Activated T-cell treated with anti-CD3 and anti-CD28 coated beads for 24 hours (primary cell): ENCODE measurements around the gene SCN11A.
"Not testable (repeated sequence)": the region's sequence is repeated elsewhere in the genome, so short reads cannot be mapped to it uniquely, and the experiment has no call there.

ENCODE experiments used
- DNase-seq: peaks from one replicate; pipeline ENCODE4 v3.0.0-alpha.2; 2020; ENCODE audit warnings: low read depth

SCN11A gene

DNA sequence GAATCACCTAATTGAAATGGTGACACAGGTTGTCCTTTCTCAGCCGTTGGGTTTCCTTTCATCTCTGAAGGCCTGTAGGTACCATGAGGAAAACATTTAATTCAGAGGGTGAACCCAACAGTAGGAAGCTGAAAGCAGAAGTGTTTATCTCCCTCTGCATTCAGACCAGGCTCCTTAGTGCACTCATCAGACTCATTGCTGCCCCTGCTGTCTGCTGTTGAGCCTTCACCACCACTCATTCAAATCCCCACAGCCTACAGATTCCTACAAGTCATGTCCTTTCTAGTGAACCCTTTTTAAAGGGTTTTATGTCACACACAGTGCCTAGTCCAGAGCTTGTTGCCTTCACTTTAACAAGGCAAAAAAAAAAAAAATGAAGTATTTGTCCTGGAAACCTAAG, 13.5 kb upstream of the SCN11A start:
- DNase-seq = no peak

- DNase-seq = no peak
Measured at GRCh38 chr3:39064646-39065045, 12.9 kb upstream of the SCN11A start.

DNA sequence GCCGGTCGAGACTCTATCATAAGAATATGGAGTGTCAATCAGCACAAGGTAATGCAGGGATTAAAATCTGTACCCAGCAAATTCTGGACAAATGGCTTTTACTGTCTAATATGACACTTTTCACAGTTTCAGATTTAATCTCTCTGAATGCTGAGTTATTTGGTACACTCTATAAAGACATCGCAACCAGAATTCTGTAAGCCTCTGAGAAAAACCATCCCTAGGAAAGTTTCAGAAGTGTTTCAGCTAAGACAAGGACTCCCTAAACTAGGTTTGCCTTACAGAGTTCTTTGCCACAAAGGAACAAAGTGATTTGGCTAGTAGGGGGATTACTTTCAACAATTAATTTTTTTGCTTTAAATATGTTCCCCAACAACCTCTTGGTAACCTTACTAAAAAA, 11.4 kb upstream of the SCN11A start:
- DNase-seq = no peak

DNA sequence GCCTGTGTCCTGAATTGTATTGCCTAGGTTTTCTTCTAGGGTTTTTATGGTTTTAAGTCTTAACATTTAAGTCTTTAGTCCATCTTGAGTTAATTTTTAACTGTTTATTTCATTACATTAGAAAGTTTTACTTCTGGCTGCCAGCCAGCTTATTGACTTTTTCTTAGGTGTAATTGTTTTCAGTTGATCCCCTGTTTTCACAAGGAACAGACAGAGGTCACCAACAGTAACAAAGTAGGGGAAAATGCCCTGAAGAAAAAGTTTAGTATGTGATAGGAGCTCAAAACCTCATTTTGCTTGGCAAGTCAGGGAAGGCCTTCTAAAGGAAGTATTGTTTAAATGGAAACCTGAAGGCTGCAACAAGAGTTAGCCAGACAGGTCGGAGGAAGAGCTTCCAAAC, 10.4 kb upstream of the SCN11A start:
- DNase-seq = no peak

DNA sequence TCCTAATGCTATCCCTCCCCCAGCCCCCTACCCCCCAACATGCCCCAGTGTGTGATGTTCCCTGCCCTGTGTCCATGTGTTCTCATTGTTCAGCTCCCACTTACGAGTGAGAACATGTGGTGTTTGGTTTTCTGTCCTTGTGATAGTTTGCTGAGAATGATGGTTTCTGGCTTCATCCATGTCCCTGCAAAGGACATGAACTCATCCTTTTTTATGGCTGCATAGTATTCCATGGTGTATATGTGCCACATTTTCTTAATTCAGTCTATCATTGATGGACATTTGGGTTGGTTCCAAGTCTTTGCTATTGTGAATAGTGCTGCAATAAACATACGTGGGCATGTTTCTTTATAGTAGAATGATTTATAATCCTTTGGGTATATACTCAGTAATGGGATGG, 9.5 kb upstream of the SCN11A start:
- DNase-seq = not testable (repeated sequence)

DNA sequence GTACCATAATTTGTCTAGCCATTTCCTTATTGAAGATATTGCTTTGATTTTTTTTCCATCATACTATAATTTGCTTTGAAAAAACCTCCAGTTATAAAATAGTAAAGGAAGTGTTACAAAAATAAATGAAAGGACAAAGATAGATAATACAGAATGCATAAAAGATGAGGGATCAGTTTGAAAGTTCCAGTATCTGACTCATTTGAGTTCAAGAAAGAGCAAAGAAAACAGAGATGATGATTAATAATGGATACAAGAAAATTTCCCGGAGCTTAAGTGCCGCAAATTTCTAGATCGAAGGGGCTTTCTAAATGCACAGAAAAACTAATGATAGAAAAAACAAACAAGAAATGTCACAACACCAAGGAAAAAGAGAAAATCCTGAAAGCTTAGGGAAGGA, 4.4 kb upstream of the SCN11A start:
- DNase-seq = no peak

- DNase-seq = no peak
Measured at GRCh38 chr3:39053696-39054095, 2.0 kb upstream of the SCN11A start.

GRCh38 chr3:39052583-39052982, 839 bp upstream of the SCN11A start:
- no peak for DNase-seq

DNA sequence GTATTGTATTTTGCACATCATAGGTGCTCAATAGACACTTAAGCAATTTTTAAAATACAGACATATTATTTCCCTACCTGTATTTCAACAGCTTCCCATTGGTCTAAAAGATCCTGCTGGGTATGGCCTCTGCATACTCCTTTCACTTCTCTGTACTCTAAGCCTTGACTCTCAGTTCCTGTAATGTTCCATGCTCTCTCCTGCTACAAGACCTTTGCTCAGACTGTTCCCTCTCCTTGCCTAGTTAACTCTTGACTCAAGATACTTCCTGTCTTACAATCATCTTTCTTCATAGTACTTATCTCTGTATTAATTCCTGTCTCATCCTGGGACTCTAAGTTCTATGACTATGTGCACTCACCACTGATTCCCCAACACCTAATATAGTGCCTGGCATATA, 1.7 kb downstream of the SCN11A start:
- no peak for DNase-seq

DNA sequence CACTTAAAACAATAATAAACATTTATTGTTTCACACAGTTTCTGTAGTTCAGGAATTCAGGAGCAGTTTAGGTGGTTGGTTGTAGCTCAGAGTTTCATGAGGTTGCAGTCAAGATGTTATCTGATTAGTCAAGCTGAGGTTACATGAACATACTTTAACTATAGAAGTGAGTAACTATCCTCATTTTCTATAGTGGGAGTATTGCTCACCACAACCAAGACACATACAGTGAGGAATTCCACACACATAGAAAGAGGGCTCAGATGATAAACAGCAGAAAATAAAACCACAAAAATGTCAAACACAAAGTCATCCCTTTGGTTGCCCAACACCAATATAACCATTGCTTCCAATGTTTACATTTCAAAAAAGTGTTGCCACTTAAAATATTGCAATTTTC, 13.6 kb downstream of the SCN11A start:
- DNase-seq = no peak

GRCh38 chr3:39029556-39029955, 22.2 kb downstream of the SCN11A start:
- DNase-seq = no peak

GRCh38 chr3:39028546-39028945, 23.2 kb downstream of the SCN11A start:
- no peak for DNase-seq

GRCh38 chr3:39025222-39025970, 26.3 kb downstream of the SCN11A start:
- no peak for DNase-seq

DNA sequence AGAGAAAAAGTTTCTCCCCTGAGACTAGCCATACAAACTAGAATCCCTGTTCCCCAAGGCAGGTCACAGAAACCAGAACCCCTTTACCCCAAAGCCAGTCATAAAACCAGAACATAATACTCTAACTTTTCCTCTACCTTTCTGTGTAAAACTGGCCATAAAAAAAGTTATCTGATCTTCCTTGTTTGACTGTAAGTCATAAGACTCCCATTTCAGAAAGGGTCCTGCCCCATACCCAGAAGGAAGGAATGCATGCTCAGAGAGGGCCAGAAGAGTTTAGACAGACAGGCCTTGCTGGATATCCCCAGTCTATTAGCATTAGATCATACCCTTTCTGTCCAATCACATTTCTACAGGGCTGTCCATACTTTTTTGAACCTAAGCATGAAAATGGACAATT, 27.2 kb downstream of the SCN11A start:
- no peak for DNase-seq

- no peak for DNase-seq
Measured at GRCh38 chr3:39022286-39022630, 29.5 kb downstream of the SCN11A start.

GRCh38 chr3:39021465-39022285, 30.1 kb downstream of the SCN11A start:
- no peak for DNase-seq

GRCh38 chr3:39021029-39021428, 30.7 kb downstream of the SCN11A start:
- no peak for DNase-seq

DNA sequence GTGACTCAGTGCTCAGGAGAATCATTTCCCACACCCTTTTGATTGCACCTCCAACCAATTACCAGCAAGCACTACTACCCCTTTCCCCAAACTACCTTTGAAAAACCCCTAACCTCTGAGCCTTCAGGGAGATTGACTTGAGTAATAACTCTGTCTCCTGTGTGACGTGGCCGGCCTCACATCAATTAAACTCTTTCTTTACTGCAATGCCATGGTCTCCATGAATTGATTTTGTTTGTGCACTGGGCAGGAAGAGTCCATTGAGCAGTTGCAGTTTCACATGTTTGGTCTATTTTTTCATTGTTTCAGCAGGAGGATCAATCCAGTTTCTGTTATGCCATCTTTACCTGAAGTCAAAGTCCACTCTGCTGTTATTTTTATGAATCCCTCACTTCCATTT, 32.4 kb downstream of the SCN11A start:
- DNase-seq = no peak

DNA sequence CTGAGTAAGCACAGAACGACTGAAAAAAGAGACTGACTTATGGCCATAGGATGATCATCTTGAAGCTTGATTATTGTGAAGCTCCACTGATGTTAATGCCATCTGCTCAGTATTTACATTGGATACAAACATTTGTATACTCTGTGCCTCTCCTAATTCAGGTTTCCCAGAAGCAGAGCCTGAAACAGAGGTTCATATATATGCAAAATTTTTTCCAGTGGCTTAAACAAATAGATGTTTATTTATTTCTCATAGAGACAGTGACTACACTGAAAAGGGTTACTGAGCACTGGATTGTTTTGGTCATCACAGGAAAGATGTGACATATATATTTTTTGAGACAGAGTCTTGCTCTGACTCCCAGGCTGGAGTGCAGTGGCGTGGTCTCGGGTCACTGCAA, 36.3 kb downstream of the SCN11A start:
- no peak for DNase-seq

GRCh38 chr3:39013921-39014509, 37.7 kb downstream of the SCN11A start:
- no peak for DNase-seq

DNA sequence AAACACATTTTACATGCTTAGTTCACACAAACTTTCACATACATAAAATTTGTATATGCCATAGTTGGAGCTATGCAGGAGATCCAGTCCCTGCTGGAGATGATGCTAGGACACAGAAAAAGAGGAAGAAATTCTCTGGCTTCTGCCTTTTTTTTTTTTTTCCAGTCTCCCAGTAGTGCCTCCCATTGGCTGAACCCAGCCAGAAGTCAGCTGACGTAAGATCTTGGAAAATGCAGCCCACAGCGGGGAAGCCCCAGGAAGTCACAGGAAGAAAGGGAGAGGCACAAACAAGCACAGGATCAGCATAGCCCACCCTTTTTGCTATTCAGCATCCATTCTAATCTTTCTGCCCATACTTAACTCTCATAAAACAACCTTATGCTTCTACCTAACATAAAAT, 38.5 kb downstream of the SCN11A start:
- DNase-seq = no peak

GRCh38 chr3:39011191-39011736, 40.5 kb downstream of the SCN11A start:
- DNase-seq = no peak

DNA sequence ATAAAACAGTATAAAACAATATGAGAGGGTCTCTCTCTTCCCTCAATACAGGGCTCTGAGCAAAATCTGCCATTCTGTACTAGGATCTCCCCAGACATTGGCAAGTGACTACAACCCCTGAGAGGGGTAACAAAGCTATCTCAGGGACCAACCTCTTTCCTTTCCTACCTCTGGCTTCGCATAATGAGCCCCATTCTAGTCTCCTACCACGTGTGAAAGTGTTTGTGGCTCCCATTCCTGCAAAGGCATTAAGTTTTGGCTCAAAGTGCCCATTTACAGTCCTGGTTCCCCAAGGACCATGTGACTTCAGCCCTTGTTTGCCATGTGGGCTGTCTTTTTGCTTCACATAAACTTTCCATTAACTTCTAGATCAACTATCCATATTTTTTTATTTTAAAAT, 46.4 kb downstream of the SCN11A start:
- DNase-seq = no peak
